HepG2 (cell line): ENCODE results near the gene GPS2. TPM values are rescaled to one million over a fixed set of nuclear protein-coding genes. Genes with fewer than 3 reads are reported as not detected.

Source experiments
- AKAP8 ChIP-seq: sonication (generic); formaldehyde crosslinking; IDR thresholded peaks from 2 replicates; pipeline ENCODE4 v1.5.1; 2020; ENCODE audit warnings: mild to moderate bottlenecking, missing genetic modification reagents
- BHLHE40 ChIP-seq: IDR thresholded peaks from 2 replicates; pipeline ENCODE4 v1.6.1; 2011; ENCODE audit warnings: low read length, improper control_type of control experiment
- ELF3 ChIP-seq: IDR thresholded peaks from 2 replicates; pipeline ENCODE4 v1.6.1; 2016; ENCODE audit warnings: missing genetic modification reagents, missing compliant biosample characterization
- ETV6 ChIP-seq: sonication (generic); formaldehyde crosslinking; conservative IDR thresholded peaks from 2 replicates; pipeline ENCODE4 v1.4.0; 2020; ENCODE audit warnings: missing genetic modification reagents
- GTF2F1 ChIP-seq: fragments of 150-350 bp; IDR thresholded peaks from 2 replicates; pipeline ENCODE4 v1.6.1; 2014; ENCODE audit warnings: low read length
- GTF3A ChIP-seq: sonication (generic); formaldehyde crosslinking; conservative IDR thresholded peaks from 2 replicates; pipeline ENCODE4 v1.4.0; 2020; ENCODE audit warnings: mild to moderate bottlenecking, missing genetic modification reagents
- HDAC2 ChIP-seq: sonication (generic); formaldehyde crosslinking; IDR thresholded peaks from 2 replicates; pipeline ENCODE4 v1.4.0; 2020; ENCODE audit warnings: missing genetic modification reagents
- HHEX ChIP-seq: IDR thresholded peaks from 2 replicates; pipeline ENCODE4 v1.6.1; 2016; ENCODE audit warnings: control low read depth
- IRF9 ChIP-seq: sonication (generic); formaldehyde crosslinking; IDR thresholded peaks from 2 replicates; pipeline ENCODE4 v1.8.0; 2022; ENCODE audit warnings: missing genetic modification reagents, mild to moderate bottlenecking, borderline replicate concordance
- MAFK ChIP-seq, 2 experiments: IDR thresholded peaks in 1 of 2; conservative IDR thresholded peaks in 1 of 2; 2 replicates each; pipeline ENCODE4 v1.6.1; 2011; ENCODE audit warnings: improper control_type of control experiment in 2 of 2, low read length in 2 of 2
- MAX ChIP-seq: IDR thresholded peaks from 2 replicates; pipeline ENCODE4 v1.6.1; 2012; ENCODE audit warnings: inconsistent platforms
- MAZ ChIP-seq, 2 experiments: sonication (generic) in 1 of 2; formaldehyde crosslinking in 1 of 2; IDR thresholded peaks; 2 replicates each; pipeline versions ENCODE4 v1.5.0 to v1.6.1; 2012 to 2020; ENCODE audit warnings: low read depth in 2 of 2, mild to moderate bottlenecking in 2 of 2, borderline replicate concordance in 1 of 2, improper control_type of control experiment in 1 of 2, low read length in 1 of 2, missing genetic modification reagents in 1 of 2, moderate library complexity in 1 of 2
- MEIS2 ChIP-seq: sonication (generic); formaldehyde crosslinking; IDR thresholded peaks from 2 replicates; pipeline ENCODE4 v1.9.0; 2021; ENCODE audit warnings: mild to moderate bottlenecking, missing genetic modification reagents
- MTF1 ChIP-seq: sonication (generic); formaldehyde crosslinking; IDR thresholded peaks from 2 replicates; pipeline ENCODE4 v1.5.0; 2020; ENCODE audit warnings: missing genetic modification reagents
- NAIF1 ChIP-seq: sonication (generic); formaldehyde crosslinking; IDR thresholded peaks from 2 replicates; pipeline ENCODE4 v1.5.0; 2020; ENCODE audit warnings: mild to moderate bottlenecking, missing genetic modification reagents, borderline replicate concordance
- PRMT3 ChIP-seq: sonication (generic); formaldehyde crosslinking; IDR thresholded peaks from 2 replicates; pipeline ENCODE4 v1.8.1; 2022; ENCODE audit warnings: low read depth, mild to moderate bottlenecking, moderate library complexity, missing genetic modification reagents, borderline replicate concordance
- SRY ChIP-seq: sonication (generic); formaldehyde crosslinking; IDR thresholded peaks from 2 replicates; pipeline ENCODE4 v1.8.0; 2022; ENCODE audit warnings: mild to moderate bottlenecking, missing genetic modification reagents
- ZNF343 ChIP-seq: sonication (generic); formaldehyde crosslinking; IDR thresholded peaks from 2 replicates; pipeline ENCODE4 v1.4.0; 2020; ENCODE audit warnings: mild to moderate bottlenecking, missing genetic modification reagents
- ZNF367 ChIP-seq: sonication (generic); formaldehyde crosslinking; IDR thresholded peaks from 2 replicates; pipeline ENCODE4 v1.4.0; 2020; ENCODE audit warnings: missing genetic modification reagents, borderline replicate concordance
- ZNF414 ChIP-seq: sonication (generic); formaldehyde crosslinking; IDR thresholded peaks from 2 replicates; pipeline ENCODE4 v1.5.0; 2020; ENCODE audit warnings: missing genetic modification reagents
- ZNF562 ChIP-seq: sonication (generic); formaldehyde crosslinking; IDR thresholded peaks from 2 replicates; pipeline ENCODE4 v1.8.0; 2022; ENCODE audit warnings: missing genetic modification reagents, borderline replicate concordance
- polyA plus RNA-seq, 8 experiments: library from polyadenylated mRNA; depleted of rRNA in 3 of 8; stranded (reverse) in 7 of 8; unstranded in 1 of 8; fragments of >200 nt; fragmentation: Illumina TruSeq in 4 of 8; extraction: Trizol in 4 of 8; gene quantifications; 2 replicates each; pipeline versions ENCODE4 v1.2.1 to v1.2.3, GENCODE V29; 2011 to 2016; ENCODE audit warnings: low read depth in 4 of 8, missing spikeins in 1 of 8, mixed read lengths in 1 of 8; ENCODE audit not compliant: insufficient read depth in 1 of 8
- total RNA-seq, 5 experiments: library from RNA; depleted of rRNA; stranded (reverse); fragments of >200 nt; fragmentation: Illumina TruSeq; extraction: Trizol; gene quantifications; 2 replicates each; pipeline ENCODE4 v1.2.3, GENCODE V29; 2016; ENCODE audit warnings: low read depth in 1 of 5
- TF ChIP-seq, protein P1 (sequence below): fragments of 450-650 bp; IDR thresholded peaks from 2 replicates; pipeline ENCODE4 v1.6.1; 2016
- TF ChIP-seq, protein P2 (sequence below): sonication (generic); formaldehyde crosslinking; conservative IDR thresholded peaks from 2 replicates; pipeline ENCODE4 v1.8.0; 2022; ENCODE audit warnings: missing genetic modification reagents
- TF ChIP-seq, protein P3 (sequence below): sonication (generic); formaldehyde crosslinking; IDR thresholded peaks from 2 replicates; pipeline ENCODE4 v1.8.1; 2023; ENCODE audit warnings: mild to moderate bottlenecking, missing genetic modification reagents

GPS2 gene
- total and polyA plus RNA-seq, 2 of the 13 experiments (the other 11 are each of a cell fraction or from before 2014, with no cell fraction given), result 58.0 to 59.4 TPM

DNA sequence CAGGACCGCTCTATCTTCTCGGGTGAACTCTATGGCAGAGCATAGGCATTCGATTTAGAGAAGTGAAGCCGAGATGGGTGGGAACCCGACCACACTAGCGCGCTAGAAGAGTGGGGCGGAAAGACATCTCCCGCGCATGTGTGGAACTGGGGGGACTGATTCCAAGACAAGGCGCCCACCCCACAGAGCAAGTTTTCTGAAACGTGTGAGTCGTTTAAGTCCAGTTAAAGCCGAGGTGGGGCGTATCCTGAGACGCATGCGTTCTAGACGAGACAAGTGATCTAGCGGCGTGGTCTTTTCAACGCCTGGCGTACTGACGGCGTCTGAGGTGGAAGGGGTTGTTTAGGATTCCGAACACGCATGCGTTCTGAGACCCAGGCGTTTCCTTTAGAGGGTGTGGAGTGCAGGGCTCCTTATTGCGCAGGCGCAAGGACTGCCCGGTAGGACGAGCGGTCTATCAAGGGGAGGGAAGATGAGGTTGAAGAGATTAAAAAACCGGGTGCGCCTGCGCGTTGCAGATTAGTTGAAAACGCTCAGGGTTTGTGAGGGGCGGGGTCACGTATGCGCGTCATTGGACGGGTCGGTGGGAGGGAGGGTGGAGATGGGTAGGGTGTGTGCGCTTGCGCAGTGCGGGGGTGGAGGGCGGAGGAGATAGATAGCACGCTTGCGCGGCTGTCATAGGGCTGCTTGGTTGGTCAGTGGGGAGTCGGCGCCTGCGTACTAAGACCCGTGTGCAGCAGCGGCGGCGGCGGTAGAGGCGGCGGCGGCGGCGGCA is 8.1 kb downstream of the GPS2 start, which contains the start of gene EIF5A (continued):
- TF ChIP-seq NAIF1 (CRISPR knock-in tag) (peak; percentile 79), AKAP8 (CRISPR knock-in tag) (no peak), ZNF343 (CRISPR knock-in tag) (no peak; the same call in 1 of the 2 replicates), MTF1 (CRISPR knock-in tag) (no peak), IRF9 (CRISPR knock-in tag) (no peak), HHEX (no peak), ZNF562 (CRISPR knock-in tag) (no peak), ZNF414 (no peak), SRY (CRISPR knock-in tag) (no peak), GTF2F1 (no peak), GTF3A (CRISPR knock-in tag) (no peak), ETV6 (CRISPR knock-in tag) (no peak; the same call in 1 of the 2 replicates), HDAC2 (CRISPR knock-in tag) (no peak), MAFK (conservative IDR thresholded peaks at IDR 0.05 in 1 of 2, IDR thresholded peaks at IDR 0.05 in 1 of 2; ENCODE audit: low read length in 2 of 2) (no peak), ELF3 (CRISPR knock-in tag) (peak; percentile 59), MEIS2 (CRISPR knock-in tag) (no peak), PRMT3 (CRISPR knock-in tag) (no peak), MAX (peak; percentile 42; the same call in 1 of the 2 replicates), ZNF367 (CRISPR knock-in tag) (no peak), MAZ (IDR thresholded peaks at IDR 0.05; ENCODE audit: borderline replicate concordance, low read depth, low read length) (peak; percentile 85; the same call in 1 of the 2 replicates), MAZ (CRISPR knock-in tag; IDR thresholded peaks at IDR 0.05; ENCODE audit: low read depth) (peak; percentile 50; the same call in 1 of the 2 replicates), BHLHE40 (no peak)
- TF ChIP-seq, protein P1, sequence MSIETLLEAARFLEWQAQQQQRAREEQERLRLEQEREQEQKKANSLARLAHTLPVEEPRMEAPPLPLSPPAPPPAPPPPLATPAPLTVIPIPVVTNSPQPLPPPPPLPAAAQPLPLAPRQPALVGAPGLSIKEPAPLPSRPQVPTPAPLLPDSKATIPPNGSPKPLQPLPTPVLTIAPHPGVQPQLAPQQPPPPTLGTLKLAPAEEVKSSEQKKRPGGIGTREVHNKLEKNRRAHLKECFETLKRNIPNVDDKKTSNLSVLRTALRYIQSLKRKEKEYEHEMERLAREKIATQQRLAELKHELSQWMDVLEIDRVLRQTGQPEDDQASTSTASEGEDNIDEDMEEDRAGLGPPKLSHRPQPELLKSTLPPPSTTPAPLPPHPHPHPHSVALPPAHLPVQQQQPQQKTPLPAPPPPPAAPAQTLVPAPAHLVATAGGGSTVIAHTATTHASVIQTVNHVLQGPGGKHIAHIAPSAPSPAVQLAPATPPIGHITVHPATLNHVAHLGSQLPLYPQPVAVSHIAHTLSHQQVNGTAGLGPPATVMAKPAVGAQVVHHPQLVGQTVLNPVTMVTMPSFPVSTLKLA, result peak; percentile 75
- TF ChIP-seq, protein P2, sequence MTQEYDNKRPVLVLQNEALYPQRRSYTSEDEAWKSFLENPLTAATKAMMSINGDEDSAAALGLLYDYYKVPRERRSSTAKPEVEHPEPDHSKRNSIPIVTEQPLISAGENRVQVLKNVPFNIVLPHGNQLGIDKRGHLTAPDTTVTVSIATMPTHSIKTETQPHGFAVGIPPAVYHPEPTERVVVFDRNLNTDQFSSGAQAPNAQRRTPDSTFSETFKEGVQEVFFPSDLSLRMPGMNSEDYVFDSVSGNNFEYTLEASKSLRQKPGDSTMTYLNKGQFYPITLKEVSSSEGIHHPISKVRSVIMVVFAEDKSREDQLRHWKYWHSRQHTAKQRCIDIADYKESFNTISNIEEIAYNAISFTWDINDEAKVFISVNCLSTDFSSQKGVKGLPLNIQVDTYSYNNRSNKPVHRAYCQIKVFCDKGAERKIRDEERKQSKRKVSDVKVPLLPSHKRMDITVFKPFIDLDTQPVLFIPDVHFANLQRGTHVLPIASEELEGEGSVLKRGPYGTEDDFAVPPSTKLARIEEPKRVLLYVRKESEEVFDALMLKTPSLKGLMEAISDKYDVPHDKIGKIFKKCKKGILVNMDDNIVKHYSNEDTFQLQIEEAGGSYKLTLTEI (CRISPR knock-in tag), result no peak
- TF ChIP-seq, protein P3, sequence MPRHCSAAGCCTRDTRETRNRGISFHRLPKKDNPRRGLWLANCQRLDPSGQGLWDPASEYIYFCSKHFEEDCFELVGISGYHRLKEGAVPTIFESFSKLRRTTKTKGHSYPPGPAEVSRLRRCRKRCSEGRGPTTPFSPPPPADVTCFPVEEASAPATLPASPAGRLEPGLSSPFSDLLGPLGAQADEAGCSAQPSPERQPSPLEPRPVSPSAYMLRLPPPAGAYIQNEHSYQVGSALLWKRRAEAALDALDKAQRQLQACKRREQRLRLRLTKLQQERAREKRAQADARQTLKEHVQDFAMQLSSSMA, result peak; percentile 67; the same call in 1 of the 2 replicates
